Muscle of leg (tissue), 11 donors: ENCODE data around the gene CASQ2. TPM values are rescaled to one million over a fixed set of nuclear protein-coding genes. Genes with fewer than 3 reads are reported as not detected.

ENCODE experiments used
- DNase-seq: peaks from one replicate; pipeline ENCODE4 v3.0.0; 2013
- H3K27ac ChIP-seq: one replicate; pipeline ENCODE4 v1.5.1; 2013; ENCODE audit warnings: mild to moderate bottlenecking, low read length, control low read depth
- H3K27me3 ChIP-seq: one replicate; pipeline ENCODE4 v1.6.1; 2013; ENCODE audit warnings: low read length; ENCODE audit not compliant: control insufficient read depth, insufficient read depth
- H3K36me3 ChIP-seq: one replicate; pipeline ENCODE4 v1.6.1; 2013; ENCODE audit warnings: low read length; ENCODE audit not compliant: control insufficient read depth, insufficient read depth
- H3K4me1 ChIP-seq: one replicate; pipeline ENCODE4 v1.6.1; 2013; ENCODE audit warnings: low read length; ENCODE audit not compliant: control insufficient read depth, insufficient read depth
- H3K4me3 ChIP-seq: one replicate; pipeline ENCODE4 v1.5.1; 2013; ENCODE audit warnings: low read length, control low read depth
- H3K9me3 ChIP-seq: replicated peaks from 2 replicates; pipeline ENCODE4 v1.6.1; 2013; ENCODE audit warnings: low read depth, low read length; ENCODE audit not compliant: control insufficient read depth
- WGBS: methylation state at CpG from one replicate; pipeline ENCODE4 v1.1.5; 2013; ENCODE audit warnings: missing lambda C conversion rate; ENCODE audit not compliant: insufficient coverage; 5-methylcytosine and 5-hydroxymethylcytosine counted together
- polyA plus RNA-seq, 8 donors: library from polyadenylated mRNA; unstranded; fragments of 120-200 nt; gene quantifications; one replicate each; pipeline versions ENCODE4 v1.2.1 to v1.2.3, GENCODE V29; 2013; ENCODE audit warnings: inconsistent platforms in 1 of 8, low replicate concordance in 1 of 8; ENCODE audit not compliant: insufficient read length in 8 of 8, insufficient read depth in 1 of 8
- total RNA-seq: library from RNA; stranded (reverse); fragments of 120-200 nt; gene quantifications from one replicate; pipeline ENCODE4 v1.2.4, GENCODE V29; 2013

Gene CASQ2
- total and polyA plus RNA-seq, 9 donors, result 305 to 812 (median 606) TPM

DNA sequence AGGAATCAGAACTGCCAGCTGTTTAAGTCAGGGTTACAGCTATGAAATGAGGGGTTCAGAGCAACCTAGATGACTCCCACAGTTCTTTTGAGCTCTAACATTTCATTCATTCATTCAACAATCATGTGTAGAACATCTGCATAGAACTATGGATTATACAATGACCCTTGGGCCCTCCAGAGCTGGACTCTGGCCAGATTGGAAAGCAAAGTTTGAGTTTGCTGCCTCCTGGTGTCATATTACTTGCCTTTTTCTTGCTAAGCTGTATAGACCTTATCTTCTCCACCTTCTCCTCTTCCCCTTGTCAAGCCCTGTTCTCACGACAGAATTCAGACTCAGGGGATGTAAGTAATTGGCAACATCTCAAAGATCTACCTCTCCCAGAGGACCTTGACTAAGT, 4.0 kb downstream of the CASQ2 start:
- peaks cover 4% of the 10 kb centered on the region for H3K9me3 ChIP-seq
- H3K27ac ChIP-seq, result peak overlapping the region; percentile 62
- peaks cover 27% of the 10 kb centered on the region for H3K4me1 ChIP-seq
- H3K4me3 ChIP-seq, result peak overlapping the region; percentile 45
- peaks cover 10% of the 10 kb centered on the region for H3K36me3 ChIP-seq
- no peaks in the 10 kb centered on the region for H3K27me3 ChIP-seq
- peak; percentile 75 for DNase-seq
- no CpG with 5 or more reads among the region's 1 CpG for WGBS

GRCh38 chr1:115762779-115763178, 5.7 kb downstream of the CASQ2 start:
- Histone ChIP-seq H3K27ac (peak overlapping the region; percentile 58), H3K36me3 (peaks cover 10% of the 10 kb centered on the region), H3K9me3 (peaks cover 10% of the 10 kb centered on the region), H3K4me3 (no peak overlapping the region), H3K27me3 (no peaks in the 10 kb centered on the region), H3K4me1 (peaks cover 26% of the 10 kb centered on the region)
- no peak for DNase-seq
- WGBS, result 94% methylated on average over 2 of the region's 3 CpGs

GRCh38 chr1:115761601-115762302, 6.8 kb downstream of the CASQ2 start:
- Histone ChIP-seq H3K4me1 (peaks cover 36% of the 10 kb centered on the region), H3K36me3 (peaks cover 10% of the 10 kb centered on the region), H3K27ac (peak overlapping the region; percentile 39), H3K4me3 (no peak overlapping the region), H3K9me3 (peaks cover 10% of the 10 kb centered on the region), H3K27me3 (no peaks in the 10 kb centered on the region)
- WGBS, result 93% methylated on average over 3 of the region's 7 CpGs
- DNase-seq, result no peak

DNA sequence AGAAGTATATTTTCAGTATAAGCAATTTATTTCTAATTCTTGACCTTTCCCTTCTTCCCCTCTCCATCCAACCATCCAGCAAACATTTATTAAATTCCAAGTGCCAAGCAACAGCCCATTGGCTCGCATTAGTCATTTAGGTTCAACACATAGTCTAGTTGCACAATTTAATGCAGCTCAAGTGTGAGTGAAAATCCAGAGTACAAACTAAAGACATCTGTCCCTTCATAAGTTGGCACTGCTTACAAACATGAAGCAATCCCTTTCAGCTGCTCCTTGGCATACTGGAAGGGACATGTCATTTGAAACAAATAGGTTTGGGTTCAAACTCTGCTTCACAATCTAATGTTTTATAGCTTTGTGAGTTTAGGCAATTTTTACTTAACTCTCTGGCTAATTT, 10.7 kb downstream of the CASQ2 start:
- DNase-seq, result peak; percentile 72

DNA sequence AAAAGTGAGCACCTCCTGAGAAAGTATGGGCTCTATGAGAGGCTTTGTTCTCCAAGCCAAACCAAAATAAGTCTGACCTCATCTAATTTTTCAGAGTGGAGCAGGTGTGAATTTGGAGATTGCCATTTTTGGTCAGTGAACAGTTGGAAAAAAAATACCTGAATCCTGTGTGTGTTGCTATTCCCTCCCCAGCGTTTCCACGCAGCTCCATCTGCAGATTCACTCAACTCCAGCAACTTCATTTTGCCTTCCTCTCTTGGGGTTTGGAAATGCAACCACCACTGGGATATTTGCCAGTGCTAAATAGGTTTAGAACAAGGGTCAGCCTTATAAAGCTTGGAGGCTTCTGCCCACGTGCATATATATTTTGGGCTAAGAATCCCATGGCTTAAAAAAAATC, 11.2 kb downstream of the CASQ2 start:
- no peak overlapping the region for H3K4me3 ChIP-seq
- no peaks in the 10 kb centered on the region for H3K27me3 ChIP-seq
- H3K9me3 ChIP-seq, result peaks cover 10% of the 10 kb centered on the region
- H3K36me3 ChIP-seq, result peaks cover 3% of the 10 kb centered on the region
- peaks cover 61% of the 10 kb centered on the region for H3K4me1 ChIP-seq
- no CpG with 5 or more reads among the region's 3 CpGs for WGBS
- peak; percentile 64 for DNase-seq
- peak overlapping the region; percentile 86 for H3K27ac ChIP-seq

More for the DNA sequence above, 10.7 kb downstream of the CASQ2 start:
- peaks cover 58% of the 10 kb centered on the region for H3K4me1 ChIP-seq
- H3K4me3 ChIP-seq, result no peak overlapping the region
- WGBS, result 57% methylated on average over 1 of the region's 1 CpG
- no peaks in the 10 kb centered on the region for H3K27me3 ChIP-seq
- H3K36me3 ChIP-seq, result peaks cover 5% of the 10 kb centered on the region
- peaks cover 10% of the 10 kb centered on the region for H3K9me3 ChIP-seq
- H3K27ac ChIP-seq, result peak overlapping the region; percentile 86

- DNase-seq, result no peak
- Histone ChIP-seq H3K27ac (peak overlapping the region; percentile 88), H3K9me3 (peaks cover 10% of the 10 kb centered on the region), H3K4me3 (no peak overlapping the region), H3K36me3 (peaks cover 3% of the 10 kb centered on the region), H3K4me1 (peaks cover 67% of the 10 kb centered on the region), H3K27me3 (no peaks in the 10 kb centered on the region)
- WGBS, result 72% methylated on average over 2 of the region's 8 CpGs
These were observed 12.8 kb downstream of the CASQ2 start for GRCh38 chr1:115755456-115756370.

GRCh38 chr1:115753830-115754229, 14.7 kb downstream of the CASQ2 start:
- Histone ChIP-seq H3K27me3 (no peaks in the 10 kb centered on the region), H3K4me3 (no peak overlapping the region), H3K9me3 (no peaks in the 10 kb centered on the region), H3K27ac (peak overlapping the region; percentile 88), H3K36me3 (peaks cover 4% of the 10 kb centered on the region), H3K4me1 (peaks cover 76% of the 10 kb centered on the region)
- WGBS, result 44% methylated on average over 7 of the region's 8 CpGs
- DNase-seq, result peak; percentile 92

DNA sequence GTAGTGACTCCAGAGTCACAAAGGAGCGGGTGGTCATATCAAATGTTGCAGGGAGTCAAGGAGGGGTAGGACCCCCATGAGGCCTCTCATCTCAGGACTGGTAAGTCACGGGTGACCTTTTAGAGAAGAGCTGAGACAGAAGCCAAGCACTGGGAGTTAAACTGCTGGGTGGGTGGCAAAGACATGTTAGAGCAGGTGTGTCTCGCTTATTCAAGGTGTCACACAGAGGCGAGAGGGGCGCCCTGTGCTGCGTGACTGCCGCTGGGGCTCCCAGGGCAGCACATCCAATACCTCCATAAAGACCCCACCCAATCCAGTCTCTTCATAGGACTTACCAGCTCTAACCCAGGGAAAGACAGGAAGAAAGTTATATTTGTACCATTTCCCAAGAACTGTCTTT, 15.2 kb downstream of the CASQ2 start:
- Histone ChIP-seq H3K9me3 (no peaks in the 10 kb centered on the region), H3K27ac (peak overlapping the region; percentile 88), H3K4me1 (peaks cover 75% of the 10 kb centered on the region), H3K4me3 (no peak overlapping the region), H3K27me3 (no peaks in the 10 kb centered on the region), H3K36me3 (peaks cover 4% of the 10 kb centered on the region)
- peak; percentile 52 for DNase-seq
- WGBS, result 74% methylated on average over 6 of the region's 7 CpGs

DNA sequence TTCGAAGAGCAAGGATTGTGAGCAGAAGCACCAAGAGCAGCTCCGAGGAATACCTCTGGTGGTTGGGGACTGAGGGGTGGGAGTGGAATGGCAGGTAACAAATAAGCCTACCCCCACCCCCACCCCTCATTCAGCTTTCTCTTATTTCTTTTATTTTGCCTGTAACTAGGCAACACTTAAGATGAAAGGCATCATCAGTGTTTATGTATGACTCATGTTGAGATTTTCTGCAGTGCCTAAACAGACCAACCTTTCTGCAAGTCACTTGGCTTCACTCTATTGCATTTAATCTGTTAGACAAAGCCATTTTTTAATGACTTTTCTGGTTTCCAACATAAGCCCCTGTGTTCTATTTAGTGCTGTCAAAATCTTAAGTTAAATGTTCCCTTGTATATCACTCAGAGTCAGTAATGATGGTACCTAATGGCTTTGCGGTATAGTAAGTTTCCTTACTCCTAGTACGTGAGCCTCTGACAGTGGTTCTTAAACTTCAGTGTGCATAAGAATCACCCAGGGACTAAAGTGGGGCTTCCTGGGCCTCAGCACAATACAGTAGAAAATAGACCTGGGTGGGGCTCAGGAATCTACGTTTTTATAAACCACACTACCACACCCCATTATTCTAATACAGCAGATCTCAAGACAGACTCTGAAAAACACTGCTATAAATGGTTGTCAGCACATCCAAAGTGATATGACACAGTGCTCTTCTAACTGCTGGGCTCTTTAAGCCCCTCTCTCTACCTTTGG, 19.9 kb downstream of the CASQ2 start:
- H3K9me3 ChIP-seq, result no peaks in the 10 kb centered on the region
- no peaks in the 10 kb centered on the region for H3K27me3 ChIP-seq
- 40% methylated on average over 2 of the region's 5 CpGs for WGBS
- peaks cover 35% of the 10 kb centered on the region for H3K4me1 ChIP-seq
- peaks cover 10% of the 10 kb centered on the region for H3K36me3 ChIP-seq
- no peak overlapping the region for H3K4me3 ChIP-seq
- DNase-seq, result no peak
- H3K27ac ChIP-seq, result peak overlapping the region; percentile 56
